ENCODE data around the gene CYP46A1.
"Not testable (repeated sequence)": the region's sequence is repeated elsewhere in the genome, so short reads cannot be mapped to it uniquely, and the experiment has no call there.

Gene CYP46A1

GRCh38 chr14:99659333-99659741 is 24.8 kb upstream of the CYP46A1 start:
- Histone ChIP-seq H3K9me3 (no peaks in the 10 kb centered on the region), H3K27ac (no peak overlapping the region), H3K27me3 (peaks cover 70% of the 10 kb centered on the region), H3K4me1 (ENCODE audit: control insufficient read depth in 1 of 2, insufficient read depth in 1 of 2, low read depth in 1 of 2, low read length in 1 of 2) (no peaks in the 10 kb centered on the region), H3K36me3 (no peaks in the 10 kb centered on the region), H3K4me3 (ENCODE audit: low read depth in 1 of 2, low read length in 1 of 2) (no peak overlapping the region)
- TF ChIP-seq CTCF (IDR thresholded peaks at IDR 0.05), result no peak

- no peaks in the 10 kb centered on the region for H3K9me3 ChIP-seq
- H3K27ac ChIP-seq, result no peak overlapping the region
- no peaks in the 10 kb centered on the region for H3K36me3 ChIP-seq
- H3K4me1 ChIP-seq (ENCODE audit: control insufficient read depth in 1 of 2, insufficient read depth in 1 of 2, low read depth in 1 of 2, low read length in 1 of 2), result no peaks in the 10 kb centered on the region
- TF ChIP-seq CTCF (IDR thresholded peaks at IDR 0.05), result no peak
- peaks cover 70% of the 10 kb centered on the region for H3K27me3 ChIP-seq
- H3K4me3 ChIP-seq (ENCODE audit: low read depth in 1 of 2, low read length in 1 of 2), result no peak overlapping the region
Measured at GRCh38 chr14:99660006-99660566, 24.0 kb upstream of the CYP46A1 start.

GRCh38 chr14:99660794-99661193 is 23.3 kb upstream of the CYP46A1 start:
- TF ChIP-seq CTCF (IDR thresholded peaks at IDR 0.05), result no peak
- H3K9me3 ChIP-seq, result no peaks in the 10 kb centered on the region
- no peak overlapping the region for H3K4me3 ChIP-seq (ENCODE audit: low read depth in 1 of 2, low read length in 1 of 2)
- H3K27me3 ChIP-seq, result peaks cover 70% of the 10 kb centered on the region
- no peak overlapping the region for H3K27ac ChIP-seq
- H3K4me1 ChIP-seq (ENCODE audit: control insufficient read depth in 1 of 2, insufficient read depth in 1 of 2, low read depth in 1 of 2, low read length in 1 of 2), result no peaks in the 10 kb centered on the region
- H3K36me3 ChIP-seq, result no peaks in the 10 kb centered on the region

- not testable (repeated sequence) for H3K9me3 ChIP-seq; H3K4me1 ChIP-seq (ENCODE audit: control insufficient read depth in 1 of 2, insufficient read depth in 1 of 2, low read depth in 1 of 2, low read length in 1 of 2); H3K36me3 ChIP-seq; H3K4me3 ChIP-seq (ENCODE audit: low read depth in 1 of 2, low read length in 1 of 2); H3K27ac ChIP-seq
- H3K27me3 ChIP-seq, result peaks cover 70% of the 10 kb centered on the region
Measured at GRCh38 chr14:99661206-99661605, 22.9 kb upstream of the CYP46A1 start.

- H3K36me3 ChIP-seq, result no peaks in the 10 kb centered on the region
- H3K27me3 ChIP-seq, result peaks cover 61% of the 10 kb centered on the region
- H3K4me1 ChIP-seq (ENCODE audit: control insufficient read depth in 1 of 2, insufficient read depth in 1 of 2, low read depth in 1 of 2, low read length in 1 of 2), result no peaks in the 10 kb centered on the region
- H3K9me3 ChIP-seq, result no peaks in the 10 kb centered on the region
- H3K4me3 ChIP-seq (ENCODE audit: low read depth in 1 of 2, low read length in 1 of 2), result no peak overlapping the region
- no peak for TF ChIP-seq CTCF (IDR thresholded peaks at IDR 0.05)
- H3K27ac ChIP-seq, result no peak overlapping the region
Measured at GRCh38 chr14:99662846-99663245, 21.3 kb upstream of the CYP46A1 start.

- H3K27me3 ChIP-seq, result peaks cover 54% of the 10 kb centered on the region
- H3K4me1 ChIP-seq (ENCODE audit: control insufficient read depth in 1 of 2, insufficient read depth in 1 of 2, low read depth in 1 of 2, low read length in 1 of 2), result no peaks in the 10 kb centered on the region
- TF ChIP-seq CTCF (IDR thresholded peaks at IDR 0.05), result no peak
- H3K9me3 ChIP-seq, result no peaks in the 10 kb centered on the region
- no peak overlapping the region for H3K27ac ChIP-seq
- H3K4me3 ChIP-seq (ENCODE audit: low read depth in 1 of 2, low read length in 1 of 2), result no peak overlapping the region
- no peaks in the 10 kb centered on the region for H3K36me3 ChIP-seq
Measured at GRCh38 chr14:99663386-99664057, 20.6 kb upstream of the CYP46A1 start.
